Head of caudate nucleus (tissue), 42 donors: ENCODE results near the gene RPS19BP1.

ENCODE experiments used
- DNase-seq, 42 donors: peaks; one replicate each; pipeline versions ENCODE4 v3.0.0 to v3.0.0-alpha.2; 2020 to 2021; ENCODE audit warnings: mixed read lengths in 7 of 42
- intact Hi-C: fragments of 100-400 bp; cut with DNase I; formaldehyde crosslinking; loops from one replicate; pipeline ENCODE4 v1.15.0; 2022

RPS19BP1 gene, protein sequence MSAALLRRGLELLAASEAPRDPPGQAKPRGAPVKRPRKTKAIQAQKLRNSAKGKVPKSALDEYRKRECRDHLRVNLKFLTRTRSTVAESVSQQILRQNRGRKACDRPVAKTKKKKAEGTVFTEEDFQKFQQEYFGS

DNA sequence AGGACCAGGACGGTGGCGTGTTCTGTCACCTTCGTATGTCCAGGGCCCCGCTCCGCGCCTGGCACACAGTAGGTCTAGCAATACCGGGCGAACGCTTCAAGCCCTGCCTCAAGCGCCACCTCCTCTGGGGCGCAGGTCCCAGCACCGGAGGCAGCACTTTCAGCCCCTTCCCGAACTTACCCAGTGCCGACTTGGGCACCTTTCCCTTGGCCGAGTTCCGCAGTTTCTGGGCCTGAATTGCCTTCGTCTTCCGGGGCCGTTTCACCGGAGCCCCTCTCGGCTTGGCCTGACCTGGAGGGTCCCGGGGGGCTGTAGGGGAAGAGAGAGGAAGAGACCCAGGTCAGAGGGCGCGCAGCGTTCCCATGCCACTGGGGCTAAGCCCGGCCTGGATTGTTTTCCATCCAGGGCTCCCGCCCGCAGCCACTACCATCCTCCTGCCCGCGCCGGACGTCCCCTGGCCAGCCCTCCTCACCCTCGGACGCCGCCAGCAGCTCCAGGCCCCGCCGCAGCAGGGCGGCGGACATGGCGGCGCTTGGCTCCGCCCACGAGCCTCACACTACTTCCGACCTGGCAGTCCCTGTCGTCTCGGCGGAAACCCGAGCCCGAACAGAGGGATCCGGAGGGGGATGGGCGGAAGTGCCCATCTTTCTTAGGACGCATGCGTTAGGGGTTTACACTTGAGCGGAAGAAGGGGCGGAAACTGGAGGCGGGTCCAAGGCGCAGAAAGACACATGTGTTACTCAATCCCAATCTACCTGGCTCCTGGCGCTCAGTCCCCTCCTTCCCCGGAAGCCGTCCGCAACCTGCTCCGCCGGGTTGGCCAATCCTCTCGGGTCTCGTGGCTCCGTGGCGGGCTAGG is at the start of gene RPS19BP1:
TSS of gene RPS19BP1 (minus strand) at position 534 of the 859 bp plus-strand sequence. CDS start at position 524, 10 bp downstream.
- intact Hi-C loops, result loop anchor here (5.0 kb wide), 1 partner anchor 815 kb away; the partner anchor contains the start of gene ADSL
- DNase-seq, result peak; percentile 93 to 100 (median 98)

DNA sequence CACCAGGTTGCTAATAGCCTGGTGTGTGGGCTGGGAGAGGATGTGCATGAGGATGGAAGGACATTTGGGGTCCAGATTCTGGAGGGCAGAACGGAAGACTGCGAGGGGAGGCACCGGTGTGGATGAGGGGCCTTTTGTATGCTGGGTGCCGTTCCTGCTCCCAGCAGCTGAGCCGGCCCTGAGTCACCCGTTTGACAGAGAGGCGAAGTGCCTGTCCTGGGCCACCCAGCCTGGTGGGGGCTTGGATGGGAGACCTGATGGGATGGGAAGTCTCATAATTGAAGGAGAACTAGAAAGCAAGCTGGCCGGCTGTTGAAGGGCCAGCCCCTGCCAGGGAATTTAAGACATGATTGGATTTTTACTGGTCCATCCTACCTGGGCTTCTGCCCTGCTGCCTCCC is 48.8 kb upstream of the RPS19BP1 start:
- intact Hi-C loops, result no loop called here
- no peak for DNase-seq

DNA sequence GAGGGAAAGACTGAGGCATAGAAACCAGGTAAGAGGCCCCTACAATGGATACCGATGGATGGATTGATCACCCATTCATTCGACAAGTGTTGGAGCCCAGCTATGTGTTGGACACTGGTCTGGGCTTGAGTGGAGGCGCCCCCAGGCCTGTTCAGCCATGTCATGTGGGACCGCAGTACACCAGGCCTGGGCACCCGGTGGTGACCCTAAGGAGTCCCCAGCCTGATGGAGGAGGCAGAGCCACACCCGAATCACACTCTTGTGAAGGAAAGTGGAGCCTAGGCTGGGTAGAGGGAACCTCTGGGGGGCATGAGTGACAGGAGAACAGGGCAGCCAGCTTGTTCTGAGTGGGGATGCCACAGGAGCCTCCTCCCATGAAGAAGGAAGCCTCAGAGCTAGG is 48.2 kb upstream of the RPS19BP1 start:
- intact Hi-C loops, result no loop called here
- DNase-seq, result no peak

DNA sequence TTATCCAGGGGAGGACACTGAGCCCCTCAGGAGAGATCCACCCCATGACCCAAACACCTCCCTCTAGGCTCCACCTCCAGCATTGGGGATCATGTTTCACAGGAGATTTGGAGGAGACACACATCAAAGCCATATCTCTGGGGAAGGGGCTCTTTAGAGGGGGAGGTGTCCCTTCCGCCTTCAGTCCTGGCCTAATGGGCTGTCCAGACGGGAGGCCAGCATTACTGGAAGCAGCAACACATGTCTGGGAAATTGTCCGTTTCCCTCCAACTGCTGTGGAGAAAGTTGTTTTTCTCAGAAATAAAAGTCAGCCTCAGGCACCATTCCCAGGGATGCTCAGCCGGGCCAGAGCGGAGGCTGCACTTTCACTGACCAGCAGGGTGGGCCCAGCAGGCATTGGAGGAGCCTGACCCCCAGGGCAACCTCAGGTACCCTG is 47.5 kb upstream of the RPS19BP1 start:
- no peak for DNase-seq

DNA sequence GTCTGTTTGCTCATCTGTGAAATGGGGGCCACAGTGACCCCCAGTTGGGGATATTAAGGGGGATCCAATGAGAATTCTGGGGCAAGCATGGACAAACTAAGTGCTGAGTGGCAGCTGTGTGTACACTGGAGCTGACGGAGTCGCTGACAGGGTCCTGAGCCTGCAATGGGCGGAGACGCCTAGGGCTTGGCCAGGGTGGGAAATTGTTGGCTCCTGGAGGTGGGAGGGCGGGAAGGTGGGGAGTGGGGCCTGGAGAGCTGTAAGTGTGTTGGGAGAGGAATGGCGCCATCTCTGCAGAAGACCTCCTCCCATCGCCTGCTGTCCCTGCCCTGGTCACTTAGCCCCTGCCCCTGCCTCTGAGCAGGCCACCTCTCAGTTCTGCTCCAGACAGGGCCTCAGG is 45.4 kb upstream of the RPS19BP1 start:
- intact Hi-C loops, result no loop called here
- no peak for DNase-seq

More for the DNA sequence above, 47.5 kb upstream of the RPS19BP1 start:
- intact Hi-C loops, result no loop called here

DNA sequence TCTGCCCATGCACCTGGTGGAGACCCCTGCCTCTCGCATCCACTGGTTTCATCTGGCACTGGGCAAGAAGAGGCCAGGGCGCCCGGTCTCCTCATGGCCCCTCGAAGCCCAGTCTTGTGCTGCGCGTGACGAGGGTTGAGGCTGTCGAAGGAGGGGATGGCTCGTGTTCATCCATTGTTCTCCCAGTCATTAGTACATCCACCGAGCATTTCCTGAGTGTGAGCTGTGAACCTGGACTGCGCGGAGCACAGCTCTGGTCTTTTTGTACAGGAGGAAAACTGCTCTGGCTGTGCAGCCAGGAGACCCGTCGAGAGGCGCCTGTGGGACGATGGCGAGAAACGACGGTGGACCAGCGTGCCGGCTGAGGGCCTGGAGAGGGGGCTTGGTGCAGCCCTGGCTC is 44.8 kb upstream of the RPS19BP1 start:
- DNase-seq, result no peak
- intact Hi-C loops, result no loop called here

DNA sequence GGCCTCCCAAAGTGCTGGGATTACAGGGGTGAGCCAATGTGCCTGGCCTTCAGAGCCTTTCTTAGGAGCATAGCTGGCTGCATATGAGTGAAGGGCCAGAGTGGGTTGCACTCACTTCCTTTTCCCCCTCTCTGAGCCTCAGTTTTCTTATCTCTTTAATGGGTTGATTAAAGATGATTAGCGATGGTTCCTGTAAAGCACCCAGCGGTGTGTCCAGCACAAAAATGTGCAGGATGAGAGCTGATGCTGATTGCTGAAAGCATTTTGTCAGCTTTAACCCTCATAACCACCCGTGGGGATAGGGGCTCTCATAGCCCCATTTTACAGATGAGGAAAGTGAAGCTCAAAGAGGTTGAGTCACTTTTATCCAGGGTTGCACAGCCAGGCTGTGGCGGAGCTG is 43.5 kb upstream of the RPS19BP1 start:
- no peak for DNase-seq
- intact Hi-C loops, result no loop called here

DNA sequence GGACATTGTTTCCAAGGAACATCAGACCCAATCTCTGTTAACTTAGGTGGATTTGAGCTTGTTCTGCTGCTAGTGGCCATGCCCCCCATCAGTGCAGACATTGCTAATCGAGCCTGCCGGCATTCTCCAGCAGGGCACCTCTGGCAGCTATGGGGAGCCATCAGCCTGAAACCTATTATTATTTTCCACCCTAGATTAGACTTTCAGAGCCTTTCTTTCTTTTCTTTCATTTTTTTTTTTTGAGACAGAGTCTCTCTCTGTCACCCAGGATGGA is 42.9 kb upstream of the RPS19BP1 start:
- intact Hi-C loops, result no loop called here
- DNase-seq, result no peak

DNA sequence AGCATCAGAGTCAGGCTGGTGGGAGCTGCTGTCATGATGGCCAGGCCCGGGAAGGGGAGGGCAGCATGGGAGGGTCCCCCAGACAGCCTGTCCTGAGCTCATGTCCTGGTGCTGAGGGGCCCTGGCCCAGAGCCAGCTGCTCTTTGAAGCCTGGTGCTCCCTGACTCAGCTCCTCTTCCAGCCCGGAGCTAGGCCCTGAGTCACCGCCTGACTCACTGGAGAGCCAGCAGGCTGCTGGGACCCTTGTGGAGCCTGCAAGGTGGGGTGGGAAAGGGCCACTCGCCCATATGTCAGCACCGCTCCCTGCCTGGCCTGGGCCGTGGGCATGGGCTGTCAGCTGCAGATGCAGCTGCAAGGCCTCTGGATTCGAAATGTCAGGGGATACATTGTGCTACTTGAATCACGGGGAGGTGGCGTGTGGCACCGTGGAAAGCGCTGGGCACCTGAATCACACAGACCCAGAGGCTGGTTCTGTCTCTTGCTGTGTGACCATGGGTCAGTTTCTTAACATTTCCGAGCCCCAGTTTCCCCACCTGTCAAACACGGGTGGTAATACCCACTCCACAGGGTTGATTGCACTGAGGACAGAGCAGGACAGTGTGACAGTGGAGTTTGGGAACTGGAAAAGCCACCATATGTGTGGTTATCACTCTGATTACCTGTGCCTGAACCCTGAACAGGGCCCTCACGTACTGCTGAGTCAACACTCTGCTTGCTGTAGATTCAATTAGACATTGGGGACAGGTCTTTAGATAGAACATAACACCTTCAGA is 42.4 kb upstream of the RPS19BP1 start:
- DNase-seq, result peak in 11 of 42 donors; percentile 14 to 60 (median 27)
- intact Hi-C loops, result no loop called here

DNA sequence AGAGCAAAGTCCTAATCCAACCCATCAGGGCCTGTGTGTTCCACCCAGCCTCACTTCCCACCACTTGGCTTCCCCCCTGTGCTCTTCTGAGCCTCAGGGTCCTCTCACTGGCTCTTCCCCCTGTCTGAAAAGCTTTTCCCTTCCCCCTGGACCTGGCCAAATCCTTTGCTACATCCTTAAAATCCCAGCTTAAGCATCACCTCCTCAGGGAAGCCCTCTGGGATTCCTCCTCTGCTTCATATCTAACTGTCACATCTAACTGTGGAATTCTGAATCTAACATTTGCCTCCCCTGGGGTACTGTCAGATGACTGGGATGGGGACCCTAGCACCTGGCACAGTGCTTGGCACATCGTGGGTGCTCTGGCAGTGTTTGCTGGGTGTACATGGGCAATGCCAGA is 39.0 kb upstream of the RPS19BP1 start:
- DNase-seq, result no peak
- intact Hi-C loops, result no loop called here

DNA sequence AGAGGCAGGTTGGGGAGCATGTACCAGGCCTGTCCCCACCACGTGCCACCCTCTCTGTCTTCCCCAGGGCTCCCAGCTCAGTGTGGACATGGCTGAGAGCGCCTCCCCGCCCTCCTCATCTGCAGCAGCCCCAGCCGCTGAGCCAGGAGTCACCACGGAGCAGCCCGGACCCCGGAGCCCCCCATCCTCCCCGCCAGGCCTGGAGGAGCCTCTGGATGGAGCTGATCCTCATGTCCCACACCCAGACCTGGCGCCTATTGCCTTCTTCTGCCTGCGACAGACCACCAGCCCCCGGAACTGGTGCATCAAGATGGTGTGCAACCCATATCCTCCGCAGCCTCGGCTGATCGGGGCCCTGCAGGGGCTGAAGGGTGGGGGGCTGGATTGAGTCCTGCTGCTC is 38.1 kb upstream of the RPS19BP1 start, which contains the start of gene CACNA1I:
TSS of gene CACNA1I (plus strand) at position 89 of the 400 bp plus-strand sequence. CDS start at position 89, 0 bp downstream.
- intact Hi-C loops, result no loop called here
- no peak for DNase-seq

DNA sequence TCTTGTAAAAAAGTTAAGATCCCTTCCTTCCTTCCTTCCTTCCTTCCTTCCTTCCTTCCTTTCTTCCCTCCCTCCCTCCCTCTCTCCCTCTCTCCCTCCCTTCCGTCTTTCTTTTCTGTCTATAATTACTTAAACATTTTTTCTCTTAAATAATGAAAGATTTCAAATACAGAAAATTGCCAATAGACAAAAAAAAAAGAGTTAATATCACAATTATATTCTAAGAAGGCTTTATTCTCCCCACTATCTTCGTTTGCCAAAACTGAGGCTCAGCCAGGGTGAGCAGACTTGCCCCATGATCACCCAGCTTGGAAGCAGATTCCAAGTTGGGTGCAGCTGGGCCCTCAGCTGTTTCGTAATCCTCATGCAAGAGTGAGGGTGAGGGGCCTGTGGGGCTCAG is 37.7 kb upstream of the RPS19BP1 start:
- intact Hi-C loops, result no loop called here
- no peak for DNase-seq

DNA sequence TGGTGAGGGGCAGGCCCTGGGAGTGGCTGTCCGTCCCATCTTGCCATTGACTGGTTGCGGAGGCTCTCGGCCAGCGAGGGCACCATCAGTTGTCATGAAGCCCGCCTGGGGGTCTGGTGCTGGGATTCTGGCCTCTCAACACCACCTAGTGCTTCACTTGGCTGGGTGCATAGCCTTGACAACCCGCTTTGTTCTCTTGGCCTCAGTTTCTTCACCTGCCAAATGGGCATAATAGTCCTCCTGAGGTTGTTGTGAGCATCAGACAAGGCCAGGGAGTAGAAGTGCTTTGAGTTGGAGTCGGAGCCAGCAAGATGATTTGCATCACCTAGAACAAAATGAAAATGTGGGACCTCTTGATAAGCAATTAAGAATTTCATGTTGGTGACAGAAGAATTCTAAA is 36.5 kb upstream of the RPS19BP1 start:
- intact Hi-C loops, result no loop called here

DNA sequence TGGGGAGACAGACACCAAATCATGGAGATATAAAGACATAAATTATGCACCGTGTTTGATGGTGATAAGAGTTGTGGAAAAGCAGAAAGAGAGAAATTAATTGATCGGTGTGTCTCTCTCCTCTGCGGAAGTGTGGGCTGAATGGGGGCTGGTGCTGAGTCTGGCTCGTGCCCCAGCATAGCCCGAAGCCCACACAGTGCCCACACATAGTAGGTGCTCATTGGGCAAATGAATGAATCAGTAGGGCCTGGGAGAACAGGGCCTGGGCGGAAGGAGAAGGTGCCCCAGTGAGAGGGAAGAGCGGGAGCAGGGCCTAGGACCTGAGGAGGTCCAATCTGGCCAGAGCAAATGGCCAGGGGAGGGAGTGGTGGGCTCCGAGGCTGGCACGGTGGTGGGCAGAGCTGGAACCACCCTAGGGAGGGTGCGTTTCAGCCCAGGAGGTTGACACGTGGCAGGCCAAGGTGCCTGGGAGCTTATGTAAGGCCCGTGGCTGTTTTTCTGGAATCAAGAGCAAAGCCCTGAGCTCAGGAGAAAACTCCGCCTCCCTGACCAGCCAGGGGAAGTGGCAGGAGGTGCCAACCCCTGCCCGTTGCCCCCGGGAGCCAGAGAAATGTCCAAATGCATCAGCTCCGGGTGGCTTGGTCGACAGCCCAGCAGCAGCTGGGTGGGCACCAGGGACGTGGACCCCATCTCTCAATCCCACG is 35.9 kb upstream of the RPS19BP1 start:
- intact Hi-C loops, result no loop called here
- DNase-seq, result no peak

More for the DNA sequence above, 36.5 kb upstream of the RPS19BP1 start:
- DNase-seq, result no peak

DNA sequence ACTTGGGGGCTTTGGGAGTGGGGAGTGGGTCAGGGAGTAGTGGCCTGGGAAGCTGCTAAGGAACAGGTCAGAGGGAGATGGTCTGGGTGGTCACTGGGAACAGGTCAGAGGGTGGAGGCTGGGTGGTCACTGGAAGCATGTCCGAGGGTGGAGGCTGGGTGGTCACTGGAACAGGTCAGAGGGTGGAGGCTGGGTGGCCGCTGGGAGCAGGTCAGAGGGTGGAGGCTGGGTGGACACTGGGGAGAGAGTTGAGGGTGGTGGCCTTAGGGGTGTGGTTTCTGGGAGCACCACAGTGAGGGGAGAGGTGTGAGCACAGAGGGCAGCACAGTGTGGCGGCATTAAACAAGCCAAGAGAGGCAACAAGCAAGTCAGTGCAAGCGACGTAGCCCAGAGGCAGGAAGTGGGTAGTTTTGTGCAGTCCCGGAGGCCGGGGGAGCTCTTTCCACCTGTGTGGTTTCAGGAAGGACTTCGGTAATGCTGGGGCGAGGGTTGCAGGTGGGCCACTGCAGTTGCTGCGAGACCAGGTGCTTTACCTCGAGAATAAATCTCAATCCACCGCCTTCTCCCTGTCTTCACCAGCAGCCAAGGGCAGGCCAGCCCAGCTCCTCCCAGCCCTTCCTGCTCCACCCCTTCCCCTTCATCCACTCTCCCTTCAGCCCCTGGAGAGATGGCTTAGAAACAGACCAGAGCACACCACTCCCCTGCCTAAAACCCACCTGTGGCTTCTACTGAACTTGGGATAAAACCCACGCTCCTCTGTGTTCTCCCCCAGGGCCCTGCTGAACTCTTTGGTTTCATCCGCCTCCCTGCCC is 34.8 kb upstream of the RPS19BP1 start:
- DNase-seq, result no peak
- intact Hi-C loops, result no loop called here

DNA sequence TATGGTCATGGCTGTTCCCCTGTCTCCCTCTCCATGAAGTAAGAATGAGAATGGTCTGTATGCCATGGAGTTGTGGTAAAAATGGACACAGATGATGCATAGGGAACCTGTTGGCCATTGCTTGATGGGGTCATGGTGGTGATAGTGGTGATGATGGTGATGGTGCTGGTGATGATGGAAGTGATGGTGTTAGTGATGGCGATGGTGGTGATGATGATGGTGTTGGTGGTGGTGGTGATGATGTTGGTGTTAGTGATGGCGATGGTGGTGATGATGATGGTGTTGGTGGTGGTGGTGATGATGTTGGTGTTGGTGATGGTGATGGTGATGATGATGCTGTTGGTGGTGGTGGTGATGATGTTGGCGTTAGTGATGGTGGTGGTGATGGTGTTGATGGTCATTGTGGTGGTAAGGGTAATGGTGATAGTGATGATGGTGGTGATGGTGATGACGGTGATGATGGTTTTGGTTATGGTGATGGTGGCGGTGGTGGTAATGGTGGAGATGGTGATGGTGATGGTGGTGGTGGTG is 32.9 kb upstream of the RPS19BP1 start:
- intact Hi-C loops, result no loop called here
- no peak for DNase-seq

DNA sequence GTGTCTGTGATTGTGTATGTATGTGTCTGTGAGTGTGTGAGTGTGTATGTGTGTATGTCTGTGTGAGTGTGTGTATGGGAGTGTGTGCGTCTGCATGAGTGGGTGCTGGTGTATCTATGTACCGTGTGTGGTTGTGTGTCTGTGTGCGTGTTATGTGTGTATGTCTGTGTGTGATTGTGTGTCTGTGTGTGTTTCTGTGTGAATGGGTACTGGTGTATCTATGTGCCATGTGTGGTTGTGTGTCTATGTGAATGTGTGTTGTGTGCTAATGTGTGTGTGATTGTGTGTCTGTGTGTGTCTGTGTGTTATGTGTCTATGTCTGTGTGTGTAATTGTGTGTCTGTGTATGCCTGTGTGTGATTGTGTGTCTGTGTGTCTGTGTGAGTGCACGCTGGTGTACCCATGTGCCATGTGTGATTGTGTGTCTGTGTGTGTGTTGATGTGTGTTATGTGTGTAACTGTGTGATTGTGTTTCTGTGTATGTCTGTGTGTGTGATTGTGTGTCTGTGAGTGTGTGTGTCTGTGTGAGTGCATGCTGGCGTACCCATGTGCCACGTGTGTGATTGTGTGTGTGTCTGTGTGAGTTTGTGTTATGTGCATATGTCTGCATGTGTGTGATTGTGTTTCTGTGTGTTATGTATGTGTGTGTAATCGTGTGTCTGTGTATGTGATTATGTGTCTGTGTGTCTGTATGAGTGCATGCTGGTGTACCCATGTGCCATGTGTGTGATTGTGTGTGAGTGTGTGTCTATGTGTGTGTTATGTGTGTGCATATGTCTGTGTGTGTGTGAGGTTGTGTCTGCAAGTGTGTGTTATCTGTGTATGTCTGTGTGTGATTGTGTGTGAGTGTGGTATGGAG is 31.3 kb upstream of the RPS19BP1 start:
- no peak for DNase-seq
- intact Hi-C loops, result no loop called here
